ENCODE measurements around the gene MAT2B. TPM values are rescaled to one million over a fixed set of nuclear protein-coding genes. Genes with fewer than 3 reads are reported as not detected.

MAT2B gene
- total and polyA plus RNA-seq, 9 of the 15 experiments (the other 6 are each of a cell fraction or from before 2014, with no cell fraction given): 32.0 to 57.7 (median 43.6) TPM

GRCh38 chr5:163456840-163457239 is 48.6 kb upstream of the MAT2B start:
- WGBS (ENCODE audit: insufficient coverage, low coverage, missing lambda C conversion rate): 24% methylated on average over 7 of the region's 7 CpGs
- no TSS peak for BruUV-seq (replicated peaks)
- ChIA-PET CTCF (ENCODE audit: low intra/inter-chr PET ratio) (no interaction called here), POLR2A (interaction anchor here (6.9 kb wide), 1 partner anchor 15 kb away, joined by 126 read pairs; the partner anchor contains the start of gene CCNG1)
- in situ Hi-C loops (cut with MboI): no loop called here
- Histone ChIP-seq H3K4me3 (peak overlapping the region; percentile 70), H3K9ac (ENCODE audit: insufficient read depth in 1 of 2, low read depth in 2 of 2, low read length in 2 of 2) (peak overlapping the region; percentile 71 to 99; a peak in 3 of 4 replicates), H3K27me3 (ENCODE audit: control insufficient read depth in 2 of 2, insufficient read depth in 2 of 2, low read length in 2 of 2) (no peaks in the 10 kb centered on the region), H3K36me3 (ENCODE audit: control insufficient read depth, insufficient read depth, low read length) (peaks cover 43% of the 10 kb centered on the region), H2AFZ (ENCODE audit: low read depth, low read length) (no peak overlapping the region), H3K4me1 (replicated peaks in 1 of 2; ENCODE audit: control insufficient read depth in 2 of 2, insufficient read depth in 2 of 2, low read length in 2 of 2) (peaks cover 0 to 5% of the 10 kb centered on the region in 2 experiments; a peak in 2 of 5 replicates), H3K9me3 (replicated peaks; ENCODE audit: control insufficient read depth, insufficient read depth, low read depth, low read length) (no peaks in the 10 kb centered on the region), H3K4me2 (ENCODE audit: insufficient read depth, low read length) (peak overlapping the region; percentile 39), H3K27ac (ENCODE audit: extremely low read depth, low read depth, low read length) (peak overlapping the region; percentile 100; the same call in 1 of the 3 replicates), H3K9me1 (ENCODE audit: control insufficient read depth, insufficient read depth, low read length) (no peaks in the 10 kb centered on the region), H3K79me2 (ENCODE audit: control insufficient read depth, insufficient read depth, low read length) (peaks cover 65% of the 10 kb centered on the region), H4K20me1 (replicated peaks; ENCODE audit: control insufficient read depth, insufficient read depth, low read length) (no peaks in the 10 kb centered on the region)
- intact Hi-C loops (cut with micrococcal nuclease): no loop called here
- no peak for DNase-seq (ENCODE audit: extremely low read depth in 1 of 4, low spot score in 3 of 4)
- FAIRE-seq: no peak
- no peak for ATAC-seq
- no peak for TF ChIP-seq SMARCC2 (IDR thresholded peaks at IDR 0.05; ENCODE audit: low read depth)
- TF ChIP-seq ZNF384 (IDR thresholded peaks at IDR 0.05; ENCODE audit: low read depth, low read length): peak; percentile 38; the same call in 1 of the 2 replicates

GRCh38 chr5:163458778-163459385 is 46.5 kb upstream of the MAT2B start:
- FAIRE-seq (no peak), ATAC-seq (peak; percentile 6; the same call in 2 of the 3 replicates), DNase-seq (ENCODE audit: extremely low read depth in 1 of 4, low spot score in 3 of 4) (peak in 1 of 4 experiments; percentile 33)
- ChIA-PET CTCF (ENCODE audit: low intra/inter-chr PET ratio) (no interaction called here), POLR2A (interaction anchor here (0.6 to 6.9 kb wide), 8 partner anchors 10 to 45 kb away, joined by 3 to 126 read pairs (median 10); partner anchors contain the start of genes CCNG1 and MAT2B)
- H3K27me3 ChIP-seq (ENCODE audit: control insufficient read depth in 2 of 2, insufficient read depth in 2 of 2, low read length in 2 of 2): no peaks in the 10 kb centered on the region
- WGBS (ENCODE audit: insufficient coverage, low coverage, missing lambda C conversion rate): 0% methylated on average over 6 of the region's 6 CpGs
- H3K4me1 ChIP-seq (replicated peaks in 1 of 2; ENCODE audit: control insufficient read depth in 2 of 2, insufficient read depth in 2 of 2, low read length in 2 of 2): peaks cover 8 to 9% of the 10 kb centered on the region in 2 experiments; a peak in 3 of 5 replicates
- BruUV-seq (replicated peaks): no TSS peak
- H3K4me3 ChIP-seq: peak overlapping the region; percentile 70
- peaks cover 31% of the 10 kb centered on the region for H3K36me3 ChIP-seq (ENCODE audit: control insufficient read depth, insufficient read depth, low read length)
- peaks cover 85% of the 10 kb centered on the region for H3K79me2 ChIP-seq (ENCODE audit: control insufficient read depth, insufficient read depth, low read length)
- peak overlapping the region; percentile 100 for H3K27ac ChIP-seq (ENCODE audit: extremely low read depth, low read depth, low read length)
- in situ Hi-C loops (cut with MboI) (no loop called here), intact Hi-C loops (cut with micrococcal nuclease) (loop anchor here (1.0 kb wide), 1 partner anchor 22 kb away; the partner anchor contains the start of gene CCNG1)
- peak overlapping the region; percentile 98 to 99; a peak in 3 of 4 replicates for H3K9ac ChIP-seq (ENCODE audit: insufficient read depth in 1 of 2, low read depth in 2 of 2, low read length in 2 of 2)
- no peaks in the 10 kb centered on the region for H3K9me3 ChIP-seq (replicated peaks; ENCODE audit: control insufficient read depth, insufficient read depth, low read depth, low read length)
- no peak overlapping the region for H2AFZ ChIP-seq (ENCODE audit: low read depth, low read length)
- peak overlapping the region; percentile 94 for H3K4me2 ChIP-seq (ENCODE audit: insufficient read depth, low read length)
- H3K9me1 ChIP-seq (ENCODE audit: control insufficient read depth, insufficient read depth, low read length): no peaks in the 10 kb centered on the region
- no peaks in the 10 kb centered on the region for H4K20me1 ChIP-seq (replicated peaks; ENCODE audit: control insufficient read depth, insufficient read depth, low read length)
- TF ChIP-seq CEBPG (CRISPR knock-in tag; IDR thresholded peaks at IDR 0.05) (no peak), CEBPG (tag; conservative IDR thresholded peaks at IDR 0.05 in 1 of 2, IDR thresholded peaks at IDR 0.05 in 1 of 2) (no peak), BDP1 (IDR thresholded peaks at IDR 0.05; ENCODE audit: insufficient read depth, insufficient read length) (no peak), ZNF436 (CRISPR knock-in tag; IDR thresholded peaks at IDR 0.05) (no peak), AFF4 (CRISPR knock-in tag; IDR thresholded peaks at IDR 0.05) (no peak), SNIP1 (IDR thresholded peaks at IDR 0.05; ENCODE audit: low read depth) (no peak), NR2F6 (CRISPR knock-in tag; IDR thresholded peaks at IDR 0.05) (no peak), MTF1 (CRISPR knock-in tag; IDR thresholded peaks at IDR 0.05; ENCODE audit: borderline replicate concordance) (no peak), GATAD2B (IDR thresholded peaks at IDR 0.05; ENCODE audit: borderline replicate concordance) (peak; percentile 67; the same call in 1 of the 2 replicates), BRD4 (IDR thresholded peaks at IDR 0.05) (0 out of 2 replicates have a peak, but pooled peaks have one; percentile 19)

Measured in K562 (cell line).